Mesodermal cell (in vitro differentiated cells): ENCODE results near the gene ATG2B.

Source experiments
- H3K27ac ChIP-seq: 2 replicates; pipeline ENCODE4 v1.7.0; 2013; ENCODE audit warnings: mild to moderate bottlenecking, low read depth, low read length, moderate library complexity; ENCODE audit not compliant: severe bottlenecking
- H3K36me3 ChIP-seq: 2 replicates; pipeline ENCODE4 v1.7.1; 2013; ENCODE audit warnings: mild to moderate bottlenecking, low read length, moderate library complexity; ENCODE audit not compliant: control insufficient read depth, insufficient read depth
- H3K4me1 ChIP-seq: one replicate; pipeline ENCODE4 v1.7.1; 2013; ENCODE audit warnings: mild to moderate bottlenecking, low read length; ENCODE audit not compliant: insufficient read depth, control insufficient read depth, poor library complexity, severe bottlenecking
- H3K4me3 ChIP-seq: 2 replicates; pipeline ENCODE4 v1.7.0; 2013; ENCODE audit warnings: low read length, control low read depth, mild to moderate bottlenecking; ENCODE audit not compliant: insufficient read depth, poor library complexity, severe bottlenecking; ENCODE audit errors: extremely low read depth
- H3K9me3 ChIP-seq: 2 replicates; pipeline ENCODE4 v1.7.1; 2013; ENCODE audit warnings: mild to moderate bottlenecking, low read length, moderate library complexity; ENCODE audit not compliant: control insufficient read depth
- WGBS, 2 experiments: methylation state at CpG; one replicate each; pipeline ENCODE4 v1.1.5; 2013; ENCODE audit warnings: missing lambda C conversion rate in 2 of 2; ENCODE audit not compliant: insufficient coverage in 2 of 2; 5-methylcytosine and 5-hydroxymethylcytosine counted together

The ATG2B gene

DNA sequence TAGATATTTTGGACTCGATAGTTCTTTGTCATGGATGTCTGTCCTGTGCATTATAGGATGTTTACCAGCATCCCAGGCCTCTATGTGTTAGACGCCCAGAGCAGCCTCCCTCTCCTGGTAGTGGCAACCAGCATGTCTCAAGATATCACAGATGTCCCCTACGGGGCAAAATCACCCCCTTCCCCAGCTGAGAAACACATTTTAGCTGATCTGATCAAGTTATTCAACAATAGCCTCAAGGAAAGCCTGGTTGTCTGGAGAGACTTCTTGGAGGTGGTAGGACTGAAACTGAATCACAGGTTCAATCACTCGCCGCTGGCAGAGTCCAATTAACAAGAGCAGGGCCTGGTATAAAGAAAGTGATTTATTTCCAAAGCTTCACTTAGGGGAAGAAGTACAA lies 89.5 kb downstream of the ATG2B start:
- 87 to 98% methylated on average over 4 of the region's 5 CpGs for WGBS, 2 experiments
- Histone ChIP-seq H3K27ac (peak overlapping the region; percentile 2), H3K36me3 (no peaks in the 10 kb centered on the region)

DNA sequence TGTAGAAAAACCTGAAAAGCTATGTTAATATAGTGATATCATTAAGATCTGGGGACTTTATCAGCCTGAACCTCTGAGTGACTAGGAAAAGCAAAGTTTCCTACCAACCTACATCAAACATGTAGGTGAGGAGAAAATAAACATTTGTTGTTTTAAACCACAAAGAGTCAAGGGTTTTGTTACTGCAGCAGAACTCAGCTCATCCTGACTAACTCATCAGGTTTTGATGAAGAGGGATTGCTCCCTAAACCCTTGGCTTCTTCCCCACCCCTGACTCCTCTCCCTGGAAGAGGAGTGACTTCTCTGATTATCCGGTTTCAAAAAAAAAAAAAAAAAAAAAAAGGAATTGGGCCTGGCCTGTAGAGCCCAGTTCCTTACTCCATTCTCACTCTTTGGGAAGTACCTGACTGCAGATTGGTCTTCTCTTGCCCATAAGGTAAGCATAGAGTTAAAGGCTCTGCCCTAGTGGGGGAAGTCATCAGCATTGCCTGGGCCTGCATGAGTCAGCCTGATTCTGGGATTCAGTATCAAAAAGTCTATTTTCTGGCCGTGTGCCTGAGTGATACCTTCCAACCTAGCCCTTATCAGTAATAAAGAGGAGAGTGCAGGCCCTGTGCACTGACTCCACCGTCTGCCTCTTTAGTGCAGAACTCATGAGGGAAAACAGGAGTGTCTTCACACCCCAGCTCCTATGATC lies 90.2 kb downstream of the ATG2B start:
- H3K4me1 ChIP-seq: peaks cover 17% of the 10 kb centered on the region
- H3K4me3 ChIP-seq: no peak overlapping the region
- peaks cover 21% of the 10 kb centered on the region for H3K9me3 ChIP-seq
- no peak overlapping the region for H3K27ac ChIP-seq
- 65 to 86% methylated on average over 1 to 2 of the region's 3 CpGs for WGBS, 2 experiments
- H3K36me3 ChIP-seq: no peaks in the 10 kb centered on the region

More for the DNA sequence above, 89.5 kb downstream of the ATG2B start:
- H3K4me3 ChIP-seq: no peak overlapping the region
- H3K4me1 ChIP-seq: peaks cover 12% of the 10 kb centered on the region
- peaks cover 28% of the 10 kb centered on the region for H3K9me3 ChIP-seq

DNA sequence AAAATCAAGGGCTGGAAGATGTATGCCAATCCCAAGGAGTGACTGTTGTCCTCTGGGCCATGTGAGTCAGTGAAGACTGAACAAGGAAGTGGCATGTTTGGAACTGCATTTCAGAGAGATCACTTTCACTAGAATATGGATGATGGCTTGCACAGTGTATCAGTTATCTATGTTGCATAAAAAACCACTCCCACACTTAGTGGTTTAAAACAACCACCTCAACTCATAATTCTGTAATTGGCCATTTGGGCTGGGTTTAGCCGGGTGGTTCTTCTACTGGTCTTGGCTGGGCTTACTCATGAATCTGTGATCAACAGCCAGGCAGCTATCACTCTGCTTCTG lies 91.7 kb downstream of the ATG2B start:
- 100% methylated on average over 1 of the region's 1 CpG for WGBS, 2 experiments

DNA sequence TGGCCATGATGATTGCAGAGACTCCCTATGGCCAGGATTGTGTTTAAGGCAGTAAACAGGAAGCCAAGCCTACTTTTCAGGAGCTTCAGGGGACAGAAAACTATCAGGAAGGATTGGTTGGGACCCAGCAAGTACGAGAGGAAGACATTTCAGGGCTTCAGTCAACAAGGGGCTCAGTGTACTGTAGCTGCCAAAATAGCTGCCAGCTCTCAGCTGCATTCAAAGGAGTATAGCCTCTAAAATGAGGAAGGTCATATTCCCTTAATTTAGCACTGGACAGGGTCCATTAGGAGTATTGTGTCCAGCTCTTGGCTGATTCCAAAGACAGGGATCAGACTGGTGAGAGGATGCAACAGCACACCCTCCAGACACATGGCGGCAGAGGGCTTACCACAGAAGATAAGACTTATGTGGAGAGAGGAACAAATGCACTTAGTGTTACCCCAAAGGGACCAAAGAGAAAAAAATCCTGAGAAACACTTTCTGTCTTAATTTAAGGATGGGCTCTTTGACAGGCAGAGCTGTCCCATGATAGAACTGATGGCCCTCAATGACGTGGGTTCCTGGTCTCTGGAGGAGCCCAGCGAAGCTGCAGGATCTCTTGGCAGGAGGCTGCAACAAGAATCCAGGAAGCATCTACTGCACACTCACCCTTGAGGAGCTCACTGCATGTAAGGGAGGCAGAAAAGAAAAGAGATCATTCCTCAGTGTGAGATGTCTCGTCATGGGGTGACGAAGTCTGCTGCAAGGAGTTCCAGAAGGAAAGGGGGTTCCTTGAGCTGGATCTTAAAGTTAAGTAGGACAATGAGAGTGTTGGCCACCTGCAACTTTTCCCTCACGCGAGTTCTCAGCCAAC lies 92.3 kb downstream of the ATG2B start:
- 94% methylated on average over 5 to 7 of the region's 8 CpGs for whole genome bisulfite sequencing, 2 experiments
- no peaks in the 10 kb centered on the region for H3K36me3 ChIP-seq
- H3K9me3 ChIP-seq: peaks cover 17% of the 10 kb centered on the region
- no peak overlapping the region for H3K4me3 ChIP-seq
- peaks cover 27% of the 10 kb centered on the region for H3K4me1 ChIP-seq
- no peak overlapping the region for H3K27ac ChIP-seq

More for the DNA sequence above, 91.7 kb downstream of the ATG2B start:
- H3K36me3 ChIP-seq: no peaks in the 10 kb centered on the region
- peaks cover 17% of the 10 kb centered on the region for H3K9me3 ChIP-seq
- H3K27ac ChIP-seq: no peak overlapping the region
- no peak overlapping the region for H3K4me3 ChIP-seq
- H3K4me1 ChIP-seq: peaks cover 27% of the 10 kb centered on the region

DNA sequence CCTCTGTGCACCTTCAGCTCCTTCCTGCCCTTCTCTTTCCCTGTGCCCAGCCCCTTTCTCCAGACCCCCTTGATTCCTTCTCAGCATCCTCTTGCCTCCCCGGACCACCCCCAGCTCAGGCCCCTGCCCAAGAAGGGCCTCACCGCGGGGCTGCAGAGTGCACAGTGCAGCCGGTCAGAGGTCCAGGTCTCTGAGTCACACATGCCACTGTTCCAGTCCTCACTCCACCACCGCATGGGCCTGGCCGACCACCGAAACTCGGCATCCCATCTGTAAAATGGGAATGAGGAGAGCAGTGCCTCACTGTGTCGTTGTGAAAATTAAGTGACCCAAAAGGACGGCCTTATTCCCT lies 93.8 kb downstream of the ATG2B start:
- peaks cover 22% of the 10 kb centered on the region for H3K4me1 ChIP-seq
- H3K36me3 ChIP-seq: no peaks in the 10 kb centered on the region
- H3K9me3 ChIP-seq: peaks cover 17% of the 10 kb centered on the region
- H3K4me3 ChIP-seq: no peak overlapping the region
- peak overlapping the region; percentile 66 for H3K27ac ChIP-seq
- WGBS, 2 experiments: 91 to 92% methylated on average over 8 to 9 of the region's 10 CpGs

DNA sequence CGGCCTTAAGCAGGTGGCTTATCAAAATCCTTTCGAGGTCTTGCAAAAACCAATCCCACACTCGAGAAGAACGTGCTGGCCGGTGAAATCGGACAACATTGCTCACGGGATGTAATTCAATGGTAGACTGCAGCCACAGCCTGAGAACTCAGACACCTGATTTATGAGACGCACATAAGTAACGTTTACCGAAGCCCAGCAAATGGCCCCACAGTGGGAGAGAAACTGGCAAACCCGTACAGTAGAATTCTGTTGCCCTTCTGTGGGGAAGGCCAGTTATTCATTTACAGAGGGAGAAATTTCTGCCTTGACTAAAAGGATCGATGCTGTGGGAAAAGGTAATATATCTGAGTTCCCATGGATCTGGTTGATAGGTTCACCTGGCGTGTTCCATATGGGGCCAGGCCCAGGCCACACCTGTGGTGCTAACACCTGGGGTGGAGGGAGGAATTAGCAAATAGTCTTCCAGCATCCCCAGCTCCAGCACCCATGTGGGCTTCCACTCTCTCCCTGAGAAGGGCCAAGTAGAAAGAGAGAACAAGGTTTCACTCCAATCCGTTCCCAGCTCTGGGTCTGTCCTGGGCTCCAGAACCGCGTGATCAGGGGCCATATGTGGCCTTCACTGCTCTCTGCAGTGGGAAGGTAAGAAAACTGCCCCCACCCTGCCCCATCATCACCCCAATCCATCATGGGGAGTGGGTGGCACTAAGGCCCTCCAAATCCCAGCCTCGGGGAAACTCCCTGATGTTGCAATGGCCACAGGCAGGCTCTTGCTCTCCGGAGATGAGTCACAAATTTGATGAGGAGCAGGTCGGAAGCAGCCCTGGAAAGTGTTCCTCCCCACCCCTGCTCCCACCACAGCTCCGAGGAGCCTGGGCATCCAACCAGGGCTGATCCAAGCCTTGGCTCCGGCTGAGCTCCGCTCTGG lies 94.4 kb downstream of the ATG2B start:
- Histone ChIP-seq H3K27ac (peak overlapping the region; percentile 66), H3K4me3 (no peak overlapping the region), H3K36me3 (no peaks in the 10 kb centered on the region), H3K9me3 (peaks cover 17% of the 10 kb centered on the region), H3K4me1 (peaks cover 22% of the 10 kb centered on the region)
- WGBS, 2 experiments: 87 to 92% methylated on average over 18 to 20 of the region's 22 CpGs

DNA sequence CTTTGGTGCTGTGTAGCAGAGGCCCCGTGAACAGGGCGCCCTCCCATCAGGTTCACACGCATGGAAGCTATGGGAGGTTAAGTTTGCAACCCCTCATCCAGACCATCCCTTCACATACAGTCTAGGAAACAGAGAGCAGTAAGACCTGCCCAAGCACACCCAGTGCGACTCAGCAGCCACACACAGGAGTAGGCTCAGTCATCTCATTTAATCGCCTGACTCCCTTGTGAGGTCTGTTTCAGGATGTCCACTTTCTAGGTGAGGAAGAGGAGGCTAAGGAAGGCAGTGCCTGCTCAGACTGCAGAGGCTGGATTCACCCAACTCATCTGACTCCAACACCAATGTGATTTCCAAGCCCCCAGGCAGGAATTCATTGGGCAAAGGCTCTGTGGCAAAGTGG lies 95.2 kb downstream of the ATG2B start:
- 93 to 95% methylated on average over 3 of the region's 5 CpGs for WGBS, 2 experiments
- H3K36me3 ChIP-seq: no peaks in the 10 kb centered on the region
- peaks cover 16% of the 10 kb centered on the region for H3K9me3 ChIP-seq
- no peak overlapping the region for H3K4me3 ChIP-seq
- no peak overlapping the region for H3K27ac ChIP-seq
- peaks cover 22% of the 10 kb centered on the region for H3K4me1 ChIP-seq

DNA sequence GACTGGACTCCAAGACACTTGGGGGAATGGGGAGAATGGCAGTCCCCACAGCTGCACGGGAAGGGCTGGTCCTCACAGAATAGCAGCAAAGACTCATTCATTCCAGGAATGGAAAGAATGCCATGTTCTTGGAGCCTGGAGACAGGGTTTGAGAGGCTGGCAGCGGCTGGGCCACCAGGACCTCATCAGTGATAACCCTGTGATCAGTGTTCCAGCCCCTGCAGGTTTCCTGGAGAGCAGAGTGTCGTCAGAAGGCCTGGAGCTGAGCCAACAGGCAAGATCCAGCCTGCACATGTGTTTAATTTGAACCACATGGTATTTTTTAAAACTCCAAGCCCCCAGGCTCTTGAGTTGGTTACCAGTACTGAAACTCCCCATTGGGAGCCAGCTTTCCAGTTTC lies 95.8 kb downstream of the ATG2B start:
- WGBS, 2 experiments: 63 to 81% methylated on average over 3 of the region's 3 CpGs
- Histone ChIP-seq H3K9me3 (peaks cover 10% of the 10 kb centered on the region), H3K4me1 (peaks cover 22% of the 10 kb centered on the region), H3K4me3 (no peak overlapping the region), H3K36me3 (no peaks in the 10 kb centered on the region), H3K27ac (peak overlapping the region; percentile 66)

DNA sequence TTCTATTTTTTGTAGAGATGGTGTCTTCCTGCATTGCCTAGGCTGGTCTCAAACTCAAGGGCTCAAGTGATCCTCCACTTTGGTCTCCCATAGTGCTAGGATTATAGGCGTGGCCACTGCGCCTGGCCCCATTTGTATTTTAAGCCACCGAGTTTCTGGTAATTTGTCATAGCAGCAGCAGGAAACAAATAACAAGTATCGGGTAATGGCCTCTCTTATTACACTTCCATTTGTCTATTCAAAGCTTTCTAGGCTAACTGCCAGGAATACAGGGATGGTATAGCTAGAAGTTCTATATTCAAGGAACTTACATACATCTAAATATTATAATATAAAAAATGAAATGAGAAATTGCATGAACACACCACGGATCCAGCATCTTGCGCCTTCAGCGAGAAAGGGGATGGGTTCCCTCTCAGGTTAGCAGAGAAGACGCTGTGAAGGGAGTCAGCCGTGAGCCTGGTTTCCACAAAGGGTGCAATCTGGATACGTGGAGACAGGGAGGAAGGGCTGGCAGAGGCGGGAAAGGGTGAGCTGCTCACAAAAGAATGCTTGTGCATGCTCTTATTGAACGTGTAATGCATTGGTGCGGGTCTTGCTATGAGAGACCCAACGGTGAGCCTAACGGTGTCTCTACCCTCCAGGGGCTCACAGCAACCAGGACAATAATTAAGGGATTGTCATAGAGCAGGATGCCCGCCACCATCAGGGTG lies 97.6 kb downstream of the ATG2B start:
- Histone ChIP-seq H3K27ac (no peak overlapping the region), H3K4me3 (no peak overlapping the region), H3K9me3 (no peaks in the 10 kb centered on the region), H3K4me1 (peaks cover 22% of the 10 kb centered on the region), H3K36me3 (no peaks in the 10 kb centered on the region)
- WGBS, 2 experiments: 95% methylated on average over 14 to 15 of the region's 16 CpGs

DNA sequence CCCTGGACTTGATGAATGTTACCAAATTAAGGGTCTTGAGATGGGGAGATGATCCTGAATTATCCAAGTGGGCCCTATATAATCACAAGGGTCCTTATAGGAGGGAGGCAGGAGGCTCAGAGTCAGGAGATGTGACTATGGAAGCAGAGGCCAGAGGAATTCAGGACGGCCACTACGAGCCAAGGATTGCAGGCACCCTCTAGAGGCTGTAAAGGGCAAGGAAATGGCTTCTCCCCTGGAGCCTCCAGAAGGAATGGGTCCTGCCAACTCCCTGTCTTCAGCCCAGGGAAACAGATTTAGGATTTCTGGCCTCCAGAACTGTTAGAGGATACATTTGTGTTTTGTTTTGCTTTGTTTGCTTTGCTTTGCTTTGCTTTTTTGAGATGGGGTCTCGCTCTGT lies 98.3 kb downstream of the ATG2B start:
- WGBS, 2 experiments: 49 to 90% methylated on average over 1 to 2 of the region's 3 CpGs
- no peaks in the 10 kb centered on the region for H3K36me3 ChIP-seq
- peaks cover 22% of the 10 kb centered on the region for H3K4me1 ChIP-seq
- no peaks in the 10 kb centered on the region for H3K9me3 ChIP-seq
- no peak overlapping the region for H3K4me3 ChIP-seq
- H3K27ac ChIP-seq: no peak overlapping the region
